ENCODE measurements around the gene RCAN3. TPM values are rescaled to one million over a fixed set of nuclear protein-coding genes. Genes with fewer than 3 reads are reported as not detected.

RCAN3 gene
- total and polyA plus RNA-seq, 4 donors = 0.84 to 4.8 (median 3.1) TPM

- Histone ChIP-seq H3K9me3 (ENCODE audit: control insufficient read depth, low read length) (no peaks in the 10 kb centered on the region), H3K4me3 (ENCODE audit: low read length in 2 of 2) (no peak within 1 kb of the TSS), H3K36me3 (ENCODE audit: control insufficient read depth in 1 of 2, insufficient read depth in 2 of 2, low read length in 1 of 2) (no peaks in the 10 kb centered on the region), H3K27me3 (ENCODE audit: control insufficient read depth in 1 of 2, insufficient read depth in 2 of 2, low read length in 1 of 2) (peaks cover 0 to 6% of the 10 kb centered on the region in 2 donors), H3K27ac (ENCODE audit: low read depth in 1 of 2, low read length in 2 of 2) (no peak within 1 kb of the TSS), H3K4me1 (ENCODE audit: control insufficient read depth in 1 of 2, insufficient read depth in 2 of 2, low read length in 2 of 2) (no peaks in the 10 kb centered on the region)
- no peak for ATAC-seq (ENCODE audit: low FRiP score)
- intact Hi-C loops (cut with DNase I) = no loop called here
- 5 to 7% methylated on average over 44 to 61 of the region's 61 CpGs for WGBS, 2 donors
- DNase-seq = peak in 1 of 2 donors; percentile 63
Observed at GRCh38 chr1:24555591-24556413, 53.2 kb downstream of the RCAN3 start, which contains the start of gene NCMAP. NCMAP (plus strand) TSS chr1:24556087; CDS start chr1:24595431, 39,344 bp downstream.

GRCh38 chr1:24556414-24556795 is 53.8 kb downstream of the RCAN3 start:
- ATAC-seq (ENCODE audit: low FRiP score) (no peak), DNase-seq (no peak)
- Histone ChIP-seq H3K27ac (ENCODE audit: low read depth in 1 of 2, low read length in 2 of 2) (no peak overlapping the region), H3K9me3 (ENCODE audit: control insufficient read depth, low read length) (no peaks in the 10 kb centered on the region), H3K4me1 (ENCODE audit: control insufficient read depth in 1 of 2, insufficient read depth in 2 of 2, low read length in 2 of 2) (no peaks in the 10 kb centered on the region), H3K36me3 (ENCODE audit: control insufficient read depth in 1 of 2, insufficient read depth in 2 of 2, low read length in 1 of 2) (no peaks in the 10 kb centered on the region), H3K27me3 (ENCODE audit: control insufficient read depth in 1 of 2, insufficient read depth in 2 of 2, low read length in 1 of 2) (peaks cover 0 to 6% of the 10 kb centered on the region in 2 donors), H3K4me3 (ENCODE audit: low read length in 2 of 2) (no peak overlapping the region)
- intact Hi-C loops (cut with DNase I) = no loop called here
- WGBS, 2 donors = 43 to 44% methylated on average over 19 of the region's 19 CpGs

GRCh38 chr1:24557220-24557619 is 54.6 kb downstream of the RCAN3 start:
- no peaks in the 10 kb centered on the region for H3K4me1 ChIP-seq (ENCODE audit: control insufficient read depth in 1 of 2, insufficient read depth in 2 of 2, low read length in 2 of 2)
- ATAC-seq (ENCODE audit: low FRiP score) = no peak
- 94 to 95% methylated on average over 6 of the region's 6 CpGs for WGBS, 2 donors
- intact Hi-C loops (cut with DNase I) = no loop called here
- no peak overlapping the region for H3K4me3 ChIP-seq (ENCODE audit: low read length in 2 of 2)
- no peak overlapping the region for H3K27ac ChIP-seq (ENCODE audit: low read depth in 1 of 2, low read length in 2 of 2)
- DNase-seq = no peak
- no peaks in the 10 kb centered on the region for H3K36me3 ChIP-seq (ENCODE audit: control insufficient read depth in 1 of 2, insufficient read depth in 2 of 2, low read length in 1 of 2)
- H3K9me3 ChIP-seq (ENCODE audit: control insufficient read depth, low read length) = no peaks in the 10 kb centered on the region
- H3K27me3 ChIP-seq (ENCODE audit: control insufficient read depth in 1 of 2, insufficient read depth in 2 of 2, low read length in 1 of 2) = peaks cover 0 to 6% of the 10 kb centered on the region in 2 donors

GRCh38 chr1:24557711-24558131 is 55.1 kb downstream of the RCAN3 start:
- ATAC-seq (ENCODE audit: low FRiP score) = no peak
- WGBS, 2 donors = 56 to 68% methylated on average over 9 of the region's 9 CpGs
- H3K27ac ChIP-seq (ENCODE audit: low read depth in 1 of 2, low read length in 2 of 2) = no peak overlapping the region
- intact Hi-C loops (cut with DNase I) = no loop called here
- H3K9me3 ChIP-seq (ENCODE audit: control insufficient read depth, low read length) = no peaks in the 10 kb centered on the region
- H3K4me1 ChIP-seq (ENCODE audit: control insufficient read depth in 1 of 2, insufficient read depth in 2 of 2, low read length in 2 of 2) = no peaks in the 10 kb centered on the region
- H3K27me3 ChIP-seq (ENCODE audit: control insufficient read depth in 1 of 2, insufficient read depth in 2 of 2, low read length in 1 of 2) = peaks cover 0 to 6% of the 10 kb centered on the region in 2 donors
- H3K4me3 ChIP-seq (ENCODE audit: low read length in 2 of 2) = no peak overlapping the region
- no peak for DNase-seq
- no peaks in the 10 kb centered on the region for H3K36me3 ChIP-seq (ENCODE audit: control insufficient read depth in 1 of 2, insufficient read depth in 2 of 2, low read length in 1 of 2)

- intact Hi-C loops (cut with DNase I) = no loop called here
- H3K9me3 ChIP-seq (ENCODE audit: control insufficient read depth, low read length) = no peaks in the 10 kb centered on the region
- no peaks in the 10 kb centered on the region for H3K36me3 ChIP-seq (ENCODE audit: control insufficient read depth in 1 of 2, insufficient read depth in 2 of 2, low read length in 1 of 2)
- no peak overlapping the region for H3K27ac ChIP-seq (ENCODE audit: low read depth in 1 of 2, low read length in 2 of 2)
- no peak for DNase-seq
- peaks cover 0 to 6% of the 10 kb centered on the region in 2 donors for H3K27me3 ChIP-seq (ENCODE audit: control insufficient read depth in 1 of 2, insufficient read depth in 2 of 2, low read length in 1 of 2)
- 79 to 80% methylated on average over 7 of the region's 7 CpGs for WGBS, 2 donors
- ATAC-seq (ENCODE audit: low FRiP score) = no peak
- no peaks in the 10 kb centered on the region for H3K4me1 ChIP-seq (ENCODE audit: control insufficient read depth in 1 of 2, insufficient read depth in 2 of 2, low read length in 2 of 2)
- H3K4me3 ChIP-seq (ENCODE audit: low read length in 2 of 2) = no peak overlapping the region
Observed at GRCh38 chr1:24558455-24558854, 55.8 kb downstream of the RCAN3 start.

GRCh38 chr1:24558902-24559791 is 56.5 kb downstream of the RCAN3 start:
- H3K36me3 ChIP-seq (ENCODE audit: control insufficient read depth in 1 of 2, insufficient read depth in 2 of 2, low read length in 1 of 2) = no peaks in the 10 kb centered on the region
- no peak overlapping the region for H3K27ac ChIP-seq (ENCODE audit: low read depth in 1 of 2, low read length in 2 of 2)
- H3K4me1 ChIP-seq (ENCODE audit: control insufficient read depth in 1 of 2, insufficient read depth in 2 of 2, low read length in 2 of 2) = no peaks in the 10 kb centered on the region
- WGBS, 2 donors = 32 to 40% methylated on average over 11 to 12 of the region's 12 CpGs
- DNase-seq = peak in 1 of 2 donors; percentile 77
- intact Hi-C loops (cut with DNase I) = no loop called here
- H3K27me3 ChIP-seq (ENCODE audit: control insufficient read depth in 1 of 2, insufficient read depth in 2 of 2, low read length in 1 of 2) = peaks cover 0 to 6% of the 10 kb centered on the region in 2 donors
- ATAC-seq (ENCODE audit: low FRiP score) = no peak
- no peaks in the 10 kb centered on the region for H3K9me3 ChIP-seq (ENCODE audit: control insufficient read depth, low read length)
- no peak overlapping the region for H3K4me3 ChIP-seq (ENCODE audit: low read length in 2 of 2)

- H3K4me3 ChIP-seq (ENCODE audit: low read length in 2 of 2) = no peak overlapping the region
- peaks cover 0 to 6% of the 10 kb centered on the region in 2 donors for H3K27me3 ChIP-seq (ENCODE audit: control insufficient read depth in 1 of 2, insufficient read depth in 2 of 2, low read length in 1 of 2)
- no peaks in the 10 kb centered on the region for H3K36me3 ChIP-seq (ENCODE audit: control insufficient read depth in 1 of 2, insufficient read depth in 2 of 2, low read length in 1 of 2)
- intact Hi-C loops (cut with DNase I) = no loop called here
- DNase-seq (no peak), ATAC-seq (ENCODE audit: low FRiP score) (no peak)
- 87 to 91% methylated on average over 6 of the region's 6 CpGs for WGBS, 2 donors
- H3K27ac ChIP-seq (ENCODE audit: low read depth in 1 of 2, low read length in 2 of 2) = no peak overlapping the region
- H3K4me1 ChIP-seq (ENCODE audit: control insufficient read depth in 1 of 2, insufficient read depth in 2 of 2, low read length in 2 of 2) = no peaks in the 10 kb centered on the region
- H3K9me3 ChIP-seq (ENCODE audit: control insufficient read depth, low read length) = no peaks in the 10 kb centered on the region
Observed at GRCh38 chr1:24560361-24560760, 57.7 kb downstream of the RCAN3 start.

- no peak overlapping the region for H3K27ac ChIP-seq (ENCODE audit: low read depth in 1 of 2, low read length in 2 of 2)
- peak in 1 of 2 donors; percentile 20 for DNase-seq
- no peak overlapping the region for H3K4me3 ChIP-seq (ENCODE audit: low read length in 2 of 2)
- no peaks in the 10 kb centered on the region for H3K9me3 ChIP-seq (ENCODE audit: control insufficient read depth, low read length)
- H3K36me3 ChIP-seq (ENCODE audit: control insufficient read depth in 1 of 2, insufficient read depth in 2 of 2, low read length in 1 of 2) = no peaks in the 10 kb centered on the region
- H3K4me1 ChIP-seq (ENCODE audit: control insufficient read depth in 1 of 2, insufficient read depth in 2 of 2, low read length in 2 of 2) = no peaks in the 10 kb centered on the region
- no peak for ATAC-seq (ENCODE audit: low FRiP score)
- intact Hi-C loops (cut with DNase I) = no loop called here
- peaks cover 0 to 2% of the 10 kb centered on the region in 2 donors for H3K27me3 ChIP-seq (ENCODE audit: control insufficient read depth in 1 of 2, insufficient read depth in 2 of 2, low read length in 1 of 2)
Observed at GRCh38 chr1:24562625-24563024, 60.0 kb downstream of the RCAN3 start.
